Caco-2 (cell line): ENCODE data around the gene DNM1L. TPM values are rescaled to one million over a fixed set of nuclear protein-coding genes. Genes with fewer than 3 reads are reported as not detected.

Experiments used
- BruUV-seq: library from RNA; stranded (reverse); fragments of 400-500 nt; replicated peaks from 2 replicates; lab custom pipeline; 2021; lab: Mats Ljungman, UMichigan
- CTCF ChIA-PET: fragments of 300-600 bp; sonication (Branson Sonifier 250); formaldehyde crosslinking; loops from one replicate; lab custom pipeline; 2022; ENCODE audit warnings: antibody characterized with exemption; lab: Charles Lee
- POLR2A ChIA-PET: fragments of 300-600 bp; sonication (Branson Sonifier 250); formaldehyde crosslinking; loops from one replicate; lab custom pipeline; 2022; ENCODE audit warnings: antibody characterized with exemption; lab: Charles Lee
- DNase-seq, 2 experiments: peaks; one replicate each; pipeline versions ENCODE4 v3.0.0 to v3.0.0-alpha.2; 2020 to 2022
- H3K27me3 ChIP-seq: replicated peaks from 2 replicates; pipeline ENCODE4 v1.6.0; 2011; ENCODE audit warnings: low read length; ENCODE audit not compliant: control insufficient read depth, insufficient read depth
- H3K36me3 ChIP-seq: 2 replicates; pipeline ENCODE4 v1.5.1; 2011; ENCODE audit warnings: low read length; ENCODE audit not compliant: control insufficient read depth, insufficient read depth
- H3K4me1 ChIP-seq: fragments of 250-450 bp; sonication (Bioruptor Pico); 2 replicates; pipeline ENCODE4 v1.5.1; 2020; ENCODE audit warnings: mild to moderate bottlenecking
- H3K4me3 ChIP-seq: 2 replicates; pipeline ENCODE4 v1.5.1; 2011; ENCODE audit warnings: low read depth, mild to moderate bottlenecking, control low read depth, low read length
- H3K9me3 ChIP-seq: fragments of 250-450 bp; sonication (Bioruptor Pico); 2 replicates; pipeline ENCODE4 v1.5.1; 2020; ENCODE audit warnings: mild to moderate bottlenecking, moderate library complexity
- H3K27ac Mint-ChIP-seq: one replicate; pipeline ENCODE4 v1.8.0; 2022; ENCODE audit warnings: mixed read lengths; ENCODE audit not compliant: unreplicated experiment
- H3K27me3 Mint-ChIP-seq: one replicate; pipeline ENCODE4 v1.8.0; 2022; ENCODE audit warnings: mixed read lengths; ENCODE audit not compliant: insufficient read depth, unreplicated experiment
- H3K36me3 Mint-ChIP-seq: one replicate; pipeline ENCODE4 v1.8.0; 2022; ENCODE audit warnings: mild to moderate bottlenecking, mixed read lengths; ENCODE audit not compliant: insufficient read depth, unreplicated experiment
- H3K4me1 Mint-ChIP-seq: one replicate; pipeline ENCODE4 v1.8.0; 2022; ENCODE audit warnings: low read depth, mixed read lengths; ENCODE audit not compliant: unreplicated experiment
- H3K4me3 Mint-ChIP-seq: one replicate; pipeline ENCODE4 v1.8.0; 2022; ENCODE audit warnings: mild to moderate bottlenecking, moderate library complexity, mixed read lengths; ENCODE audit not compliant: unreplicated experiment
- H3K9me3 Mint-ChIP-seq: one replicate; pipeline ENCODE4 v1.8.0; 2022; ENCODE audit warnings: mixed read lengths; ENCODE audit not compliant: unreplicated experiment
- CTCF ChIP-seq, 2 experiments: fragments of 200-600 bp in 1 of 2; IDR thresholded peaks; 1 replicate in 1 of 2; 2 replicates in 1 of 2; pipeline versions ENCODE4 v1.5.1 to v1.8.0; 2011 to 2022; ENCODE audit warnings: antibody characterized with exemption in 1 of 2, control low read depth in 1 of 2, inconsistent platforms in 1 of 2, low read depth in 1 of 2, low read length in 1 of 2, mild to moderate bottlenecking in 1 of 2, moderate library complexity in 1 of 2; ENCODE audit not compliant: insufficient read depth in 1 of 2, severe bottlenecking in 1 of 2, unreplicated experiment in 1 of 2
- intact Hi-C: fragments of 100-400 bp; cut with micrococcal nuclease; formaldehyde crosslinking; loops from one replicate; pipeline ENCODE4 v1.10.0; 2022; ENCODE audit not compliant: unreplicated experiment
- total RNA-seq: library from RNA; stranded (reverse); gene quantifications from 2 replicates; pipeline ENCODE4 v1.2.3, GENCODE V29; 2022

DNM1L gene
- total RNA-seq, 1 experiment from 2014 or later: 136 TPM

GRCh38 chr12:32690927-32691326, 11.8 kb downstream of the DNM1L start:
- no peak for DNase-seq
- no peaks in the 10 kb centered on the region; the same call in none of the 2 replicates for H3K36me3 ChIP-seq
- no peaks in the 10 kb centered on the region for H3K27me3 Mint-ChIP-seq
- no peaks in the 10 kb centered on the region for H3K27me3 ChIP-seq
- intact Hi-C loops: no loop called here
- H3K4me1 ChIP-seq: no peaks in the 10 kb centered on the region
- no TSS peak for BruUV-seq
- H3K4me3 Mint-ChIP-seq: no peak overlapping the region
- peaks cover 4% of the 10 kb centered on the region for H3K4me1 Mint-ChIP-seq
- peaks cover 35% of the 10 kb centered on the region for H3K36me3 Mint-ChIP-seq
- H3K27ac Mint-ChIP-seq: no peak overlapping the region
- peaks cover 18% of the 10 kb centered on the region for H3K9me3 Mint-ChIP-seq
- H3K4me3 ChIP-seq: no peak overlapping the region
- H3K9me3 ChIP-seq: peaks cover 11% of the 10 kb centered on the region; the same call in 1 of the 2 replicates
- no peak for TF ChIP-seq CTCF (IDR thresholded peaks at IDR 0.05; ENCODE audit: insufficient read depth in 1 of 2, low read depth in 1 of 2, low read length in 1 of 2, severe bottlenecking in 1 of 2, unreplicated experiment in 1 of 2)
- POLR2A ChIA-PET: no interaction called here
- CTCF ChIA-PET: no interaction called here

DNA sequence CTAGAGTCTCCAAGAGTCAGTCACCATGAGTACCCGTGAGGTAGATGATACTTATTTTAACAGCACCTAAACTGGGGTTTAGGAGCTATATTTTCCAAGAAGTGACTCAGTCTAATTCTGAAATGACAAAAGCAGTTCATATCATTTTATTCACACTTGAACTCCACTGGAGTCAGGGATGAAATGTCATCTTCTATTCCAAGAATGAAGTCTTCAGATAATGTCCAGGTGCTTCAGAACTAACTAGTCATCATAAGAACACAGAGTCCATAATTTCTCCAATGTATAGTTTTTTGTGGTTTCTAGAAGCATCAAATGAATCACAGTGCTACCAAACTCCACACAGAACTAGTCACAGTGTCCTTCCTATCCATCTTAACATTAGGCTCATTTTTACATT, 13.3 kb downstream of the DNM1L start:
- no peak overlapping the region for H3K4me3 ChIP-seq
- peaks cover 11% of the 10 kb centered on the region; the same call in 1 of the 2 replicates for H3K9me3 ChIP-seq
- no peak overlapping the region for H3K27ac Mint-ChIP-seq
- no peaks in the 10 kb centered on the region for H3K27me3 Mint-ChIP-seq
- H3K4me3 Mint-ChIP-seq: no peak overlapping the region
- intact Hi-C loops: no loop called here
- peaks cover 26% of the 10 kb centered on the region for H3K36me3 Mint-ChIP-seq
- H3K27me3 ChIP-seq: no peaks in the 10 kb centered on the region
- TF ChIP-seq CTCF (IDR thresholded peaks at IDR 0.05; ENCODE audit: insufficient read depth in 1 of 2, low read depth in 1 of 2, low read length in 1 of 2, severe bottlenecking in 1 of 2, unreplicated experiment in 1 of 2): no peak
- peaks cover 4% of the 10 kb centered on the region for H3K4me1 Mint-ChIP-seq
- BruUV-seq: no TSS peak
- no peaks in the 10 kb centered on the region; the same call in none of the 2 replicates for H3K36me3 ChIP-seq
- POLR2A ChIA-PET: no interaction called here
- DNase-seq: no peak
- H3K9me3 Mint-ChIP-seq: peaks cover 21% of the 10 kb centered on the region
- H3K4me1 ChIP-seq: no peaks in the 10 kb centered on the region
- CTCF ChIA-PET: no interaction called here

- no peak overlapping the region for H3K4me3 ChIP-seq
- no peaks in the 10 kb centered on the region for H3K27me3 ChIP-seq
- Mint-ChIP-seq H3K4me1 (peaks cover 4% of the 10 kb centered on the region), H3K27me3 (no peaks in the 10 kb centered on the region), H3K9me3 (peaks cover 21% of the 10 kb centered on the region), H3K36me3 (peaks cover 26% of the 10 kb centered on the region), H3K27ac (no peak overlapping the region), H3K4me3 (no peak overlapping the region)
- ChIA-PET CTCF (no interaction called here), POLR2A (no interaction called here)
- H3K36me3 ChIP-seq: no peaks in the 10 kb centered on the region; the same call in none of the 2 replicates
- no peak for TF ChIP-seq CTCF (IDR thresholded peaks at IDR 0.05; ENCODE audit: insufficient read depth in 1 of 2, low read depth in 1 of 2, low read length in 1 of 2, severe bottlenecking in 1 of 2, unreplicated experiment in 1 of 2)
- H3K9me3 ChIP-seq: peaks cover 11% of the 10 kb centered on the region; the same call in 1 of the 2 replicates
- intact Hi-C loops: no loop called here
- no peaks in the 10 kb centered on the region for H3K4me1 ChIP-seq
- DNase-seq: no peak
- no TSS peak for BruUV-seq
These were observed 13.9 kb downstream of the DNM1L start for GRCh38 chr12:32693036-32693435.
